Measurements from ENCODE around the gene PPP1R1B.

Gene PPP1R1B

GRCh38 chr17:39599665-39600231 is 27.0 kb upstream of the PPP1R1B start:
- no peak overlapping the region for H3K4me3 ChIP-seq
- H3K27ac ChIP-seq: no peak overlapping the region

DNA sequence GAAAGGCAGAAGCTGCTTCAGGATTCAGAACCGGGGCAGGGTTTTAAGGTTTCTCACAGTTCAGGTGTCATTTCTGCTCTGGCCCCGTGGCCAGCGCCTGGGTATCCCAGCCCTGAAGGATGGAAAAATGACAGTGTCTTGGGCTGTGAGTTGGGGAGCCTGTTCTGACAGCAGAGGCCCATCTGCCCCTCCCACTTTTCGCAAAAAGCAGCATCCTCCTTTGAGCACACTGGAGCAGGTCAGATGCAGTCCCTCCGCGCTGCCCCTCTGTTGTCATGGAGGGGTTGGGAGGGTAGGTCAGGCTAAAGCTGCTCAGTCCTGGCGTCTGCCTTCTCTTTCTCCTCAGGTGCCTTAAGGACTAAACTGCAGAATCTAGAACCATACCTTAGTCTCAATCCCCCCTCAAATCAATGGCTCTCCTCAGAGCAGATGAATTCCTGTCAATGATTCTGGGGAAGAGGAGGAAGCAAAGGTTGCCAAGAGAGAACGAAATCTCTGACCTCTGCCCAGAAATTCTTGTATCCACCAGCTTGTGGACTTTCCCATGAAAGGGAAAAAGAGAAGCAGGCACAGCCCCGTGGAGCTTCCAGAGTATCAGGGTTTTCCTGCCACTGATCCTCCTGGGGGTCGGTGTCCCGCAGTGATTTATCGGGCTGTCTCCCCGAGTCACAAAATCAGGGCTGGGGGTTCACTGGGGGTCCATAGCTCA is 26.3 kb upstream of the PPP1R1B start:
- no peak overlapping the region for H3K27ac ChIP-seq
- no peak overlapping the region for H3K4me3 ChIP-seq

GRCh38 chr17:39600997-39601597 is 25.7 kb upstream of the PPP1R1B start:
- Histone ChIP-seq H3K4me3 (no peak overlapping the region), H3K27ac (no peak overlapping the region)

DNA sequence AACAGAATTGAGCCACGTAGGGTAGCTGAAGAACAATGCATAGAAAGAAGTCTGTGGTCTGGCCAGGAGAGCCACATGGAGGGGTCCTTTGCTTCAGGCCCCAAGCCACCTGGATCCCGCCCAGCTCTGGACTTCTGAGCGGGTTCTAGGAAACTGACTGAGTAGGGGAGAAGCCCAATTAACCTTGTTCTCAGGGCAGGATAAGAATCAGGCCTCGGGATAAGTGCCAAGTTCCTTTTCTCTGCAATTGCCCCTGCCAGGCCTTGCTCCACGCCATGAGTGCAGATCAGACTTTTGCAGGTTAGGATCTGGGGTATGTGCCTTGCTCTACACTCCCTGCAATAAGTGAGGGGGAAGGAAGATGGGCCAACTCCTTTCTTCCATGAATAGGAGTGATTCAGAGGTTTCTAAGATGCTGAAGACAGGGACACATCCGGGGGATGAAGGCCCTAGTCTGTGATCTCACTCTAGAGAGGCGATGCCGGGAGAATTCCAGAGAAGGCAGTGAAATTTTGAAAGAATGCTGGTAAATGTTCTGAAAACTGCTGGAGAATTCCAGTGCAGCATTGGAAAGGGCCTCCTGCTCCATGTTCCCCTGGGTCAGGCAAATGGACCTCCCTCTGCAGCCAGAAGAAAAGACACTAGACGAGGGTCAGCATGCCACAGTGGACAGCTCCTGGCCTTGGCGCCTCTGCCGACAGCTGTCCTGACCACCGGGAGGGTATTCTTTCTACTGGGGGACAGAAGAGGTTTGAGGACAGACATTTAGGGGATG is 24.8 kb upstream of the PPP1R1B start:
- H3K4me3 ChIP-seq: no peak overlapping the region
- no peak overlapping the region for H3K27ac ChIP-seq

GRCh38 chr17:39602533-39603303 is 24.0 kb upstream of the PPP1R1B start:
- no peak overlapping the region for H3K4me3 ChIP-seq
- no peak overlapping the region for H3K27ac ChIP-seq

DNA sequence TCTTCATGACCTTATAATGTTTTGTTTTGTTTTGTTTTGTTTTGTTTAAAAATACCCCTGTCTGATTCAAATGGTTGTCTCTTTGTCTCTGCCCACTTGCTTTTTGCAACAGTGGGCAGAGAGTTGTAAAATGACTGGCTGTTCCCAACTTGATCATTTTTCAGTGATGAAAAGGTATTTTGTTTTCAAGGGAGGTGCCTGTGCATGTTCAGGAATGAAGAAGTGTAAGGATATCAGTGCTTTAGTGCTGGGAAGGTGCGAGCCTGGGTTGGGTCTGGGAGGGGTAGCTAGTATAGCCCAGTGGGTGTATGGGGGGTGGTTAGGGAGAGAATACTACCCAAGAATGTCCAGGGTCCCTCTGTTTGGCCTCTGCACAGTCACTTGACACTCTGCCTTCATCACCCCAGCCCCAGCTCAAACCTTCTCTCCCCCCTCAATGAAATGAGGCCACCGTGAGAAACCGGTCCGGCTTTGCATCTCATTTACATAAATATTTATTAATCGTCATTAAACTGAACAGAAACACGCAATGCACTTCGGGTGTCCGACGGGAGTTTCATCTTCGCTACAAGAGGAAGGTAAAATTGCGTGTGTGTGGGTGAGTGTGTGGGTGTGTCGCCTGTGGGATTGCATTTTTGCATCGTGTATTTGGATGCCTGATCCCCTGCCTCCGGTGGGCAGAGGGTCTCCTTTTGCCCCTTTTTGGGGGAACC is 23.3 kb upstream of the PPP1R1B start:
- Histone ChIP-seq H3K27ac (peak overlapping the region in 1 of 21 experiments; percentile 0), H3K4me3 (peak overlapping the region in 3 of 7 experiments; percentile 10 to 33 (median 11))

GRCh38 chr17:39604911-39605491 is 21.8 kb upstream of the PPP1R1B start:
- no peak overlapping the region for H3K27ac ChIP-seq
- peak overlapping the region in 1 of 7 experiments; percentile 29 for H3K4me3 ChIP-seq

GRCh38 chr17:39605492-39606433 is 21.0 kb upstream of the PPP1R1B start:
- Histone ChIP-seq H3K27ac (no peak overlapping the region), H3K4me3 (peak overlapping the region in 3 of 7 experiments; percentile 5 to 29 (median 14))

DNA sequence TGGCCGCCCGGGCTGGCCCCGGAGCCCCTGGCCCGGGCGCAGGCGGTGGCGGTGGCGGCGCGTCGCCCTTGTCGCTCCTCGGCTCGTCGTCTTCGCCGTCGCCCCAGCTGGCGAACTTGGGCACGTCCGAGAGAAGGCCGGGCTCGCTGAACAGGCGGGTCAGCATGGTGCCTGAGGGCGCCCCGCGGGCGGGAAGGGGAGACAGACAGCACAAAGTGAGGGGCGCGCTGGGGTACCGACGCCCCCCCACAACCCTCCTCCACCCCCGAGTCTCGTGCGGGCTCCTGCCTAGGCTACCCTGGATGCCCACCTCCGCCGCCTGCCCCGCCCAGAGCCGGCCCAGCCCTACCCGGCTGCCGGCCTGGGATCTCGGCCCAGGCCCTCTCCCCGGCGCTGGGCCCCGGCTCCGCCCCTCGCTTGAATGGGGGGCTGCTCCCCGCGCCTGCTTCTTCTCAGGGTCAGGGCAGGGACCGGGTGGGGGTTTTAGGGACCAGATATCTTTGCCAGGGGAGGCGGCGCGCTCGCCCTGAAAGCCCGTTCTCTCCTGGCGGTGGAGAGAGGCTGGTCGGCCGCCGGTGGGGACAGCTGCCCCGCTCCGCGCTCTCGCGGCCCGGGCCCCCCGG is 20.2 kb upstream of the PPP1R1B start:
- Histone ChIP-seq H3K4me3 (peak overlapping the region in 3 of 7 experiments; percentile 5 to 29 (median 14)), H3K27ac (no peak overlapping the region)

- H3K4me3 ChIP-seq: peak overlapping the region in 2 of 7 experiments; percentile 14 to 29
- no peak overlapping the region for H3K27ac ChIP-seq
Measured at GRCh38 chr17:39607057-39607850, 19.5 kb upstream of the PPP1R1B start.

DNA sequence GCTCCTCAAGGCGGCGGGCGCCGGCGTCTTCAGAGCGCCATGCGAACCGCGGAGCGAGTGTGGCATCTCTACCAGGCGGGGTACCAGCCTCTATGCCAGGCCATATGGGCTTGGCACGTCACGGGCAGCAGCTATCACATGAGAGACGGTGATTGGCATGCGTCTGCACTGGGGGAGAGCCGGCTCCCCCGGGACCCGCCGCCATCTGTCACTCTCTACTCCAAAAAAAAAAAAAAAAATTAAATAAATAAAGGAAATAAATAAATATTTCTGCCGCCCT is 19.0 kb upstream of the PPP1R1B start, which contains the start of gene NEUROD2:
NEUROD2 (minus strand) TSS at position 70 of the 280 bp plus-strand sequence. CDS start 1,321 bp downstream, outside the sequence.
- H3K4me3 ChIP-seq: peak within 1 kb of the TSS in 2 of 7 experiments; percentile 14 to 29

DNA sequence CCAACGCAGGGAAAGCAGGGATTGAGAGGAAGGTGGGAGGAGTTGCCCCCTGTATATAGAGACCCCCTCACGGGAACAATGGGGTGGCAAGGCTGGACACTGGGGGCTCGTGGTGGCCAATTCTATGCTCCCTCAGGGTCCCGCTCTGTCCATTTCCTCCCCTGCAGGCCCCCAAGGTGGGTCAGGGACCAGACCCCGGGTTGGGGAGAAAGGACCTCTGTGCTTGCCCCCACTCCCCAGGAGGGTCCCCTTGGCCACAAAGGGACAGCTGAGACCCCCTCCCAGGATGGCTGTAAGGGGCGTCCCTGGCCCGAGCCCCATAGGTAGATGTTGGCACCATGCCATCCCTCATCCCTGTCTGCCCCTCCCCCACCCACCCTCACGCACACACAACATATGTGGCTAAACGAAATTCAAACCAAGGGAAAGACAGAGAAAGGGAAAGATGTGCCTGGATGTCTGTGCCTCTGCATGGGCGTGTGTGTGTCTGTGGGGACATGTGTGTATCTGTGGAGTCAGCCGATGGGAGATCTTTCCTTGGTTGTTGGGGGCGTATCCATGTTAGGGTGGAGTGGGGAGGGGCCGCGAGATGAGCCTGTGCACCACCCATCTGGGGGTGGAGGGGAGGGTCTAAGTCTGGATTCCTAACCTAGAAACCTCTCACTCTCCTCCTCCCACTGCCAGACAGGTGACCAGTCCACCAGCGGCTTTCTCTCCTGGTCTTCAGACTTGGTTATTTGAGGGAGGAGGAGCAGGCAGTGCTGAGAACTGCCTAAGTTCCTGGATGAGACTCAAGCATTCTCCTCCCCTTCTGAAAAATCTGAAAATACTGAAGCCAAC is 18.4 kb upstream of the PPP1R1B start:
- Histone ChIP-seq H3K27ac (no peak overlapping the region), H3K4me3 (no peak overlapping the region)

More for the DNA sequence above, 19.0 kb upstream of the PPP1R1B start, which contains the start of gene NEUROD2:
- H3K27ac ChIP-seq: no peak within 1 kb of the TSS

DNA sequence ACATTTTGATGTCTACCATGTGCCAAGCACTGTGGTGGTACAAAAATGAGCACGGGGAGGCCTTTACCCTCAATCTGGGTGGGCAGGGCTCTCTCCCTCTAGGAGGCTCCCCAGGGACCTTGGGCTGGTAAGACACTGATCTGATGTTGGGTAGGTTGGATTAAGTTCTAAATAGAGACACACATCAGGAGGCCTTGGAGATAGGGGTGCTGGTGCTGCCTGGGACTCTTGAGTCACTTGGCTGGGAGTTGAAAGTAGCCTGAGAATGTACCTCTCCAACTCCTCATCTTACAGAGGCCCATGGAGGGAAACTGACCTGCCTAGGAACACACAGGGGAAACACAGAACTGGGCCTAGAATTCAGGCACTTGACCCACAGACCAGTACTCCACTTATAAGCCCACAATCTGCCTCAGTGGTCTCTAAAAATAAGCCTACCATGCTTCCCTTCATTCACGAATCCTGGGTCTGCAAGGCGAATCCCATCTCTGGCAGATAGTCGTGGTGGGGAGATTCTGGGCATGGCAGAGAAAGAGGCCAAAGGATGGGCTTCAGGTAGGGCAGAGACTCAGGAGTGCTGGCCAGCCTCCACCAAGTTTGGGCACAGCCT is 17.2 kb upstream of the PPP1R1B start:
- Histone ChIP-seq H3K4me3 (no peak overlapping the region), H3K27ac (no peak overlapping the region)

- Histone ChIP-seq H3K27ac (no peak overlapping the region), H3K4me3 (no peak overlapping the region)
Measured at GRCh38 chr17:39611401-39612112, 15.2 kb upstream of the PPP1R1B start.

Measured in skin epidermis (tissue), 12 donors.